ENCODE measurements around the gene INSIG2. TPM values are rescaled to one million over a fixed set of nuclear protein-coding genes. Genes with fewer than 3 reads are reported as not detected.

INSIG2 gene
- total RNA-seq, 1 experiment from 2014 or later: 13.3 TPM

DNA sequence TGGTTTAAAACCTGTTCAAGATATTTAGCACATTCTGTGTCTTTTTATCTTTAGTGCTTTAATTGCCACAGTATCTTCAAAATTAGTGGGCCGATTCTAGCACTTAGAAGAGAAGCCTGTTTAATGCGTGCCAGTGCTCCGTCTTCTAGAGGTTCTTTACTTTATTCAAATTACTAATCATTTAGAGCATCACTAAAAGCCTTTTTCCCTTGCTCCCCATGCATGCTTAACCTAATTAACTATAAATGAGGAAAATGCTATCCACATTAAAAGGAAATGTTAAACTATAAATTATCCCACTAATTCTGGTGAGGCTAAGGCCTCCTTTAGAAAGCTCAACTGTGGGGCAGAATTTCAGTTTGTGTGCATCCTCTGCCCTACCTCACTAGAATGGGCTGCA lies 31.5 kb upstream of the INSIG2 start:
- H3K27ac ChIP-seq (ENCODE audit: low read depth, low read length, poor library complexity, severe bottlenecking): no peak overlapping the region
- no peaks in the 10 kb centered on the region for H3K36me3 ChIP-seq (ENCODE audit: insufficient read depth, low read length, poor library complexity, severe bottlenecking)
- ChIA-PET CTCF (no interaction called here), POLR2A (ENCODE audit: low non-redundant PET) (no interaction called here)
- TF ChIP-seq, protein P1, sequence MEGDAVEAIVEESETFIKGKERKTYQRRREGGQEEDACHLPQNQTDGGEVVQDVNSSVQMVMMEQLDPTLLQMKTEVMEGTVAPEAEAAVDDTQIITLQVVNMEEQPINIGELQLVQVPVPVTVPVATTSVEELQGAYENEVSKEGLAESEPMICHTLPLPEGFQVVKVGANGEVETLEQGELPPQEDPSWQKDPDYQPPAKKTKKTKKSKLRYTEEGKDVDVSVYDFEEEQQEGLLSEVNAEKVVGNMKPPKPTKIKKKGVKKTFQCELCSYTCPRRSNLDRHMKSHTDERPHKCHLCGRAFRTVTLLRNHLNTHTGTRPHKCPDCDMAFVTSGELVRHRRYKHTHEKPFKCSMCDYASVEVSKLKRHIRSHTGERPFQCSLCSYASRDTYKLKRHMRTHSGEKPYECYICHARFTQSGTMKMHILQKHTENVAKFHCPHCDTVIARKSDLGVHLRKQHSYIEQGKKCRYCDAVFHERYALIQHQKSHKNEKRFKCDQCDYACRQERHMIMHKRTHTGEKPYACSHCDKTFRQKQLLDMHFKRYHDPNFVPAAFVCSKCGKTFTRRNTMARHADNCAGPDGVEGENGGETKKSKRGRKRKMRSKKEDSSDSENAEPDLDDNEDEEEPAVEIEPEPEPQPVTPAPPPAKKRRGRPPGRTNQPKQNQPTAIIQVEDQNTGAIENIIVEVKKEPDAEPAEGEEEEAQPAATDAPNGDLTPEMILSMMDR (conservative IDR thresholded peaks at IDR 0.05; ENCODE audit: low read depth, low read length): no peak
- TF ChIP-seq EZH2 (IDR thresholded peaks at IDR 0.05; ENCODE audit: borderline replicate concordance, low read depth, low read length, poor library complexity, severe bottlenecking): no peak
- intact Hi-C loops (cut with micrococcal nuclease; ENCODE audit: unreplicated experiment): no loop called here
- BruUV-seq (replicated peaks): no TSS peak
- DNase-seq (ENCODE audit: low spot score): no peak
- no peaks in the 10 kb centered on the region for H3K9me3 ChIP-seq (ENCODE audit: low read depth, low read length, poor library complexity, severe bottlenecking)
- H3K27me3 ChIP-seq (replicated peaks; ENCODE audit: insufficient read depth, low read depth, low read length, poor library complexity): no peaks in the 10 kb centered on the region
- no peaks in the 10 kb centered on the region for H3K4me1 ChIP-seq (ENCODE audit: insufficient read depth, low read length, poor library complexity, severe bottlenecking)
- no peak overlapping the region for H3K4me3 ChIP-seq (ENCODE audit: low read depth, low read length, poor library complexity, severe bottlenecking)

DNA sequence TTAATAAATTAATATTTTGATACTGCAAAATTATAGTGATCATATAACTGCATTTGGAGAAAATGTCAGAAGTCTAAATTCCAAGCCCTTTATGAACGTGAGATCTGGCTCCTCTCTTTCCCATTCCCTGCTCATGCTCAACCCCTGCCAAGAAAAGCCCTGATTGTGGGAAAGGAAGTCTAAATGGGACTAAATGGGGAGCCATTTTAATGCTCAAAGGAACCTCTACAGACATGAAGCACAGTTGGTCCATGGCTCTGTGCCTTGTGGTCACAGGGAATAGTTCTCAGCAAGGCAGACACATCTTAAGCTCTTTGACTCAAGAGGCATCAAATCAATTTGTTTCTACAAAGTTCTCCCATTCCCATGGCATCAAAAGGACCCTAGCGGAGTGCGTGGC lies 29.3 kb upstream of the INSIG2 start:
- no peak overlapping the region for H3K27ac ChIP-seq (ENCODE audit: low read depth, low read length, poor library complexity, severe bottlenecking)
- DNase-seq (ENCODE audit: low spot score): no peak
- no peaks in the 10 kb centered on the region for H3K36me3 ChIP-seq (ENCODE audit: insufficient read depth, low read length, poor library complexity, severe bottlenecking)
- H3K27me3 ChIP-seq (replicated peaks; ENCODE audit: insufficient read depth, low read depth, low read length, poor library complexity): no peaks in the 10 kb centered on the region
- no peak overlapping the region for H3K4me3 ChIP-seq (ENCODE audit: low read depth, low read length, poor library complexity, severe bottlenecking)
- TF ChIP-seq EZH2 (IDR thresholded peaks at IDR 0.05; ENCODE audit: borderline replicate concordance, low read depth, low read length, poor library complexity, severe bottlenecking): no peak
- TF ChIP-seq, protein P1 (conservative IDR thresholded peaks at IDR 0.05; ENCODE audit: low read depth, low read length): no peak
- BruUV-seq (replicated peaks): no TSS peak
- ChIA-PET CTCF (no interaction called here), POLR2A (ENCODE audit: low non-redundant PET) (no interaction called here)
- no peaks in the 10 kb centered on the region for H3K9me3 ChIP-seq (ENCODE audit: low read depth, low read length, poor library complexity, severe bottlenecking)
- intact Hi-C loops (cut with micrococcal nuclease; ENCODE audit: unreplicated experiment): no loop called here
- H3K4me1 ChIP-seq (ENCODE audit: insufficient read depth, low read length, poor library complexity, severe bottlenecking): no peaks in the 10 kb centered on the region

GRCh38 chr2:118059919-118060478 lies 28.3 kb upstream of the INSIG2 start:
- no peaks in the 10 kb centered on the region for H3K27me3 ChIP-seq (replicated peaks; ENCODE audit: insufficient read depth, low read depth, low read length, poor library complexity)
- TF ChIP-seq, protein P1 (conservative IDR thresholded peaks at IDR 0.05; ENCODE audit: low read depth, low read length): no peak
- TF ChIP-seq EZH2 (IDR thresholded peaks at IDR 0.05; ENCODE audit: borderline replicate concordance, low read depth, low read length, poor library complexity, severe bottlenecking): no peak
- no peaks in the 10 kb centered on the region for H3K9me3 ChIP-seq (ENCODE audit: low read depth, low read length, poor library complexity, severe bottlenecking)
- no TSS peak for BruUV-seq (replicated peaks)
- CTCF ChIA-PET: no interaction called here
- no peaks in the 10 kb centered on the region for H3K36me3 ChIP-seq (ENCODE audit: insufficient read depth, low read length, poor library complexity, severe bottlenecking)
- POLR2A ChIA-PET (ENCODE audit: low non-redundant PET): no interaction called here
- no peak overlapping the region for H3K27ac ChIP-seq (ENCODE audit: low read depth, low read length, poor library complexity, severe bottlenecking)
- no peaks in the 10 kb centered on the region for H3K4me1 ChIP-seq (ENCODE audit: insufficient read depth, low read length, poor library complexity, severe bottlenecking)
- no peak for DNase-seq (ENCODE audit: low spot score)
- intact Hi-C loops (cut with micrococcal nuclease; ENCODE audit: unreplicated experiment): no loop called here
- no peak overlapping the region for H3K4me3 ChIP-seq (ENCODE audit: low read depth, low read length, poor library complexity, severe bottlenecking)
